ENCODE measurements around the gene EIPR1. TPM values are rescaled to one million over a fixed set of nuclear protein-coding genes. Genes with fewer than 3 reads are reported as not detected.
A peak's percentile ranks its signal among the peaks of the same experiment; 100 is the strongest.

EIPR1 gene
- 42.1 and 46.7 TPM in 2 replicates for total RNA-seq (2014; rRNA removed; shearing (Covaris generic))

DNA sequence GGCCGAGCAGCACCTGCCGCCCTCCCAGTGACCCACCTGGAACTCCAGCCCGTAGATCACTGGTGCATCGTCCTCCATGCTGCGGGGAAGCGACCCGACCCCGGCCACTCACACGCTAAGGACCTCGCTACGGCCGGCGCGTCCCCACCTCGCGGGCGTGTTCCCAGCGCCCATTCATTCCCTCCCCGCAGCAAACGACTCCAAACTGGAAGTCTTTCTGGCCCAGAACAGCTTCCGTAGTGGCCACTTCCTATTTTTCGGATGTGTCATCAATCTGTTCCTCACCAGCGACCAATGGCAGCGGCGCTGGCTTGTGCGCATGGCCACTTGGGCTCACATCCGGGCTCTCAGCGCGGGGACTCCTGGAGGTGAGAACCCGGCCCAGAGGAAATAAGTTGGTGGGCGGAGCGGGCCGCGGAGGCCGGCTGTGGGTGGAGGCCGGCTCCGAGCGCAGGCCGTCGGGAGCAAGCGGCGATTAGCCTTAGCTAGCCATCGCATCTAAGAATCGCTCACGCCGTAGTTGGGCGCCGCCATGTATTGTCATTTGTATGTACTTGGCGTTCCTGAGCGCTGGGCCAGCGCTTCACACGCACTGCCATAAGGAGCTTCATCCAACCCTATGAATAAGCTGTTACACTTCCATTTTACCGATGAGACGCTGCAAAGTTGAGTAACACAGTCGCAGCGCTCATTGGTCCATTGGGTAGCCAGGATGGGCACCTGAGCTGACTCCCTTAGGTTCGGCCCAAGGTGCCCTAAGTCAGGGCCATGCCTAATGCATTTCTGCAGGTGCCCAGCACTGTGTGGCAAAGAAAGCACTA is at the start of gene EIPR1:
Gene EIPR1, minus strand, starts transcription at position 207 of the 821 bp plus-strand sequence. Its CDS starts 129 bp downstream, at position 78.
- DNase-seq (ENCODE audit: low read depth), result peak; percentile 99

DNA sequence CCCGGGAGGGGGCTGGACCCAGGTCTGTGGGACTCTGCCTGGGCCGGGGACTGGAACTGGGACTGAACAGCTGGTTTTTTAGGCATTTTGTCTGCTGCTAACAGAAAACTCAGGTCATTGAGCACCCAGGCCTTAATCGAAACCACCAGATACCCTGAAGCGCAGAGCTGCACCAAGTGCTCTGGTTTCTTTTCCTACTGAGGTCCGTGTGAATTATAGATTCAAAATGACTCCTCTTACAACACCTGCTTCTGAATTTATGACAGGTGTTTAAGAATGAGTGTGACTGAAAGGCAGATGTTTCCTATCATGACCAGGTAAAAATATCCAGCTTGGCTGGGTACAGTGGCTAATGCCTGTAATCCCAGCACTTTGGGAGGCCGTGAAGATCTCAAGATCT is 49.7 kb upstream of the EIPR1 start:
- no peak for DNase-seq (ENCODE audit: low read depth)

DNA sequence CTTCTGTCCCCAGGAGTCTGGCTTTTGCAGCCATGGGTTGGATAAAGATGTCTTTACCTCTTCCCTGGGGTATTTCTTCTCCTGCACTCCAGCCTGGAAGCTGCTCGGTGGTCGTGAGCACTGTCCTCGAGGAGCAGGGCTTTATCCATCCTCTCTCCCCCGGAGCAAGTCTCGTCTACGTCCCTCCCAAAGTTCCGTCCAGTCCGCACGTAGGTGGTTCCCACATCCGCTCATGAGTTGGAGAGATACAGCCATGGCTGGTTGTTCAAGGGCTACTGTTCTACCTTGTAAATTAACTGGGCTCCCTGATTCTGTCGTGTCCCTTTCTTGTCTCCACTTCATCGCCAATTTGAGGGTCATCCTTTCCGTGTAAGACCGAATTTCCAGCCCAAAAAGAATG is 49.0 kb upstream of the EIPR1 start:
- DNase-seq (ENCODE audit: low read depth), result no peak

DNA sequence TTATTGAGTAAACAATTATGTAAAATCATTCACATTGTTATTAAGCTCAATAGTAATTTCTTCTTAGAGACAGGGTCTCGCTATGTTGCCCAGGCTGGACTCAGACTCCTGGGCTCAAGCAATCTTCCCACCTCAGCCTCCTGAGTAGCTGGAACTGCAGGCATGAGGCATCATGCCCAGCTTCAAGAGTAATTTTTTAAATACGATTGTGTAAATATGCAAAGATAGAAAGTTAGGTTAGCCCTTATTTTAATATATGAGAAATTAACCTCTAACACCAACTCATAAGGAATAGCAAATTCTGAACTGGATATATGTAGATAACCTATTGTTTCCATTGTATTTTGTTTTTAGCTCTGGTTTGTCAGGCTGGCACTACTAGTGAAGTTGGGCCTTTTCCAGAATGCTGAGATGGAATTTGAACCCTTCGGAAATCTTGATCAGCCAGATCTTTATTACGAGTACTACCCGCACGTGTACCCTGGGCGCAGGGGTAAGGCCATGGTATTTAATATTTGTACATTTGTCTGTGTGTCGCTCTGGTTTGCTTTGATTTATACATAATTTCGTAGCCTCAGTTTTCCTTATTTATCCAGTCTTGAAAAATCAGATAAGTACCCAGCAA is 46.7 kb upstream of the EIPR1 start:
- DNase-seq (ENCODE audit: low read depth), result no peak

DNA sequence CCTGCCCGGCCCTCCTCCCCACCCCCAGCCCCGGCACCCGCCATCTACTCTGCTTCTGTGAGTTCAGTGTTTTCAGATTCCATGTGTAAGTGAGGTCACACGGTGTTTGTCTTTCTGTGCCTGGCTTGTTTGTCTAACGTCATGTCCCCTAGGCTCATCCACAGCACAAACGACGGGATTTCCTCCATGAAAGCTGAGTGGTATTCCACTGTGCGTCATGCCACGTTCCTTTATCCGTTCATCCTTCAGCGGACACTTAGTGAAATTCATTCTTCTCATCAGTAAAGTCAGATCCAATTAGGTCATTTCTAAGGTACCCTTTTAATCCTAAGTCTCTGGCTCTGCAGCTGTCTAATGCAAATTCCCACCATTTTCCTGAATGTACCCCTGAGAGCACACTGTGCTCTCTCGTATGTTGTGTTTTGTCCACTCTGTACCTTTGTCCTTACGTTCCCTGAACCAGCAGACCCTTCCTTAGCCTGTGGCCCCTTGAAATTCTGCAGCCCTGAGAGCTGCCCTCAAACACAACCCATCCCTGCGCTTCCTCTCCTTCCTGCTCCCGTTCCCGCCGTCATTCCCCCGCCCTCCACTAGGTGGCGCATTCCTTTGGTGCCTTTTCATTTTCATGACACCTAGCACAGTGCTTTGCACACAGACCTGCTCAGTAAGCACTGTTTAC is 46.0 kb upstream of the EIPR1 start:
- peak; percentile 47 for DNase-seq (ENCODE audit: low read depth)

DNA sequence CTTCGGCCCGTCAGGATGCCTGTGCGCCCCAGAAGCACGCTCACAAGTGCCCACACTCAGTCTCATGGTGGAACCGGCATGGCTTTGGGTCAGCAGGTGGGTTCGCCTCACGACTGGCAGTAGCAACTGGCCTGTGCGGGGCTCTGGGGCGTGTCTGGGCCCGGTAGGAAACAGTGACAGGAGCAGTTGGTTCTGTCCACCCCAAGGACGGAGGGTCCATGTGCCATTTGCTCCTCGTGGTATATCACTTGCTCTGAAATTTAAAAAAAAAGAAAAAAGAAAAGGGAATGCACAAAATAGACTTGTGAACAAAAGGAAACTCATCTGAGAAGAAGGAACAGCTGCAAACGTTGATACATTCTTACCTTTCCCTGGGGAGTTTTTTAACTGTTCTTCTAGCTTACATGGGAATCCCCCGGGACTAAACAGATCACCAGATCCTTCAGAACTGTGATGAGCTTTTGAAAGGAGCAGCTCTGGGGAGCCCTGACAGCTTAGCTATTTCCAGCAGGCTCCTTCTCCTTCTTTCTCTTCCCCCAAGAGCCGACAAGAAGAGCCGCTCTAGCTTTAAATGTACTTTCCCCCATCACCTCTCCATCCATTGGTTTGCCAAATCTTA is 44.7 kb upstream of the EIPR1 start:
- no peak for DNase-seq (ENCODE audit: low read depth)

DNA sequence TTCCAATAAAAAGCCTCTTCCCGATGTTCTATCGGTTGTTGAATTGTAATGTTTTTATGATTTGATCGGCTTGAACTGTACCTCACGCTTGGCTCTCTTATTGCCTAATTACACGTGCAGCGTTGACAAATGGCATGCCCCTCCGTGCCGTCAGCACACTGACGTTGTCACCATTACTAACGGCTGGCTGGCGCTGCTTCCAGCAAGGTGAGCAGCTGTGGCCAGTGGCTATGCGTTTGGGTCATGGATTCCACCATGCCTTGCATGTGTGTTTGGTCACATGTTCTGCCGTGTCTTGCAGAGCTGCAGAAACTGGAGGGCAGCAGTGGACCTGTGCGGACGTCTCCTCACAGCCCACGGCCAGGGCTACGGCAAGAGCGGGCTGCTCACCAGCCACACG is 44.0 kb upstream of the EIPR1 start:
- DNase-seq (ENCODE audit: low read depth), result no peak

DNA sequence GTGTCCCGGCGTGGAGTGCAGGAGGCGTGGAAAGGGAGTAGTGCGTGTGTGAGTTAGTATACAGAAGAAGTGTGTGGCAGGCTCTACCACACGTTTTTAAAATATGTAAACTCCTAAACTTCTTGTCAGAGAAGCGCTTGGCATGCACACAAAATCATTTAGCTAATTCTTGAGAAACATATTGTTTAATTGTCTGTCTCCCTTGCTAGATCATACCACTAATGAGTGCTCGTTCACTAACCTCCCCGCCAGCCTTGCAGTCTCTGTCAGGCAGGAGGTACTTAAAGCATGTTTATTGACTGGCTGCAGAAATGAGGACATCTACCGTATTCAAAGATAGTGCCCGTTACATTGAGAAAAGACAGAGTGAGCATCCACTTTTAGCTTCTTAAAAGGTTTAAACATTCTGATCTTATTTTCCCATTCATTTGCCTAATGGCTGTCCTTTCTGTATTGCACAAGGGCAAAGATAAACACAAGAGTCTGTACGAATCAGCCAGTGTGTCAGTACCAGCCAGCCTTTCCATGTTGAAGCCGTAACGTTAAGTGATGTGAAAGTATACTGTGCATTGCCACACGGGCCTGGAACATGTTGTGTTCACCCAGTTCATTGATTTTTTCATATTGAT is 43.3 kb upstream of the EIPR1 start:
- no peak for DNase-seq (ENCODE audit: low read depth)

DNA sequence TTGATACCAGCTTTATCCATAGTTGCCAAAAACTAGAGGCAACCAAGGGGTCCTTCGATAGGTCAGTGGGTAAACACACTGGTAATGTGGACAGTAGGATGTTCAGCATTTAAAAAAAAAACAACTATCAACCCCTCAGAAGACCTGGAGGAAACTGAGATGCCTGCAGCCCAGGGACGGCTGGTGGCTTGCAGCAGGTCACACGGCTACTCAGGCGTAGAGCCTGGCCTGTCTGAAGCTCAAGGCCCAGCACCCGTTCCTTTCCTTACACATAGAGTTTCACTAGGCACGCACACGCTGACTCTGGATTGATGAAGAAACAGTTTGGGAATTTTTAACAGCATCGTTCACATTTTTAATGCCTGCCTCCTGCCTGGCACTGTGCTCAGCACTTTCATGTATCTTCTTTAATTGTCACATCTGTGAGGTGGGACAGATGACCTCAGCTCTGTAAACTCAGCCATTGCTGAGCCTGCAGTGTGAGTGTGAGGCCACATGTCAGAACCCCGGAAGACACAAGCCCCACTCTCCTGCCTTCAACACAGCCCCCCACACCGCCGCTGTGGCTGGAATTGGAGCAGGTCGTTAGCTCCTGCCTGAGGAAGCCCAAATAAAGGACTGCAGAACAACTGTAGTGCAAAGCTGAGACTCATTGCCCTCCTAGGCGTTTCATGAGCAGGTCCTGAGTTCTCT is 42.6 kb upstream of the EIPR1 start:
- DNase-seq (ENCODE audit: low read depth), result no peak

DNA sequence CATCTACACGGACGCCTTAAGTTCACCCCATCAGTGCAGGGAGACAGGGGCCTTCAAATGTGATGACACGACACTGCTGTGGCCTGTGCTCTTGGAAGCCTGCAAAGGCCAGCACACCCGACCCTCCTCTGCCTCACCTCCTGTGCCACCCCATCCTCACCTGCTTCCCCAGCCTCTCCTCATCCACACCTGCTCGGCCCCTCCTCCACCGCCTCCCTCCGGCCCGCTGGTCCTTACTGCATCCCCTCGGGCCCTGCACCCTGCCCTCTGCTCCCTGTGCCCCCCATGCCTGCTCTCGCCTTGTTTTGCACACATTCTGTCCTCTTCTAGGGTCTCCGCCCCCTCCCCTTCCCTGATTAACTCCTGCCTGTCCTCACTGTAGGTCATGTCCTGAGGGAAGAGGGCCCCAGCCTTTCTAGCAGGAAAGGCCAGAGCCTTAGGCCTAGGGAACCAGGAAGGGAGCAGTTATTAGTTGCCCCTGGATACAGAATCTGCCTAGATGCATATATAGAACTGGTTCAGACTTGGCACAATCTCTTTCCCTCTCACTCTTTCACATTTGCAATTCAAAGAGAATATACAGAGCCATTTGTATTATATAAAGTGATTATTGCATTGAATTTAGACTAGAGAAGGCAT is 41.3 kb upstream of the EIPR1 start:
- DNase-seq (ENCODE audit: low read depth), result no peak

DNA sequence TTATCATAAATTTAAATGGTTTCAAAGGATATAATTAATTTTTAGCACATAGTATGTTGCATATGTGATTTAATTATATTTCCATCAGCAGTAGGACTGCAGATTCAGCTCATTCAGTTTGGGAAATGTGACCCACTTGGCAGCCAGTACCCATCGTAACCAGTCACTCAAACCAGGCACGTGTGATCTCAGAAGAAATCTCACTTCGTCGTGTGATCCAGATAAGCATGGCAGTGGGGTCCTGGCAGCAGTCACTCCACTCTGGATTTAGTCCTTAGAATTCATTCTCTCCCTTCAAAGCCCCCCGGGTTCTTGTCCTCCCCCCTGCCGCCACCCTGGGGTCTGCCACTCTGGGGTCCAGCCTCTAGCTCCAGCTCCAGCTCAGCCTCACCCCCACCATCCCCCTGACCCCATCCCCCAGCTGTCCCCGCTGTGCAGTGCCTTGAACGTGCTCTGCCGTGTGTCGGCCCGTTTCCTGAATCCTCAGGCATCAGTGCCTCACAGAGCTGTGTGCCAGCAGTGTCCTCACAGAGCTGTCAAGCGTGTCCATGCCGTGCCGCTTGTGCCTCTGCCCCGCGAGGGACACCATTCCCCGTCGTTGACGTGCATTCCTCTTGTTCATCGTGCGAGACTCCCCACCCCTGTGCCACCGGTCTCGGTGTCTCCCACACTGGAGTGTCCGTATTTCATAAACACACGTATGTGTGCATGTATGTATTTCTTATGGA is 36.7 kb upstream of the EIPR1 start:
- no peak for DNase-seq (ENCODE audit: low read depth)

DNA sequence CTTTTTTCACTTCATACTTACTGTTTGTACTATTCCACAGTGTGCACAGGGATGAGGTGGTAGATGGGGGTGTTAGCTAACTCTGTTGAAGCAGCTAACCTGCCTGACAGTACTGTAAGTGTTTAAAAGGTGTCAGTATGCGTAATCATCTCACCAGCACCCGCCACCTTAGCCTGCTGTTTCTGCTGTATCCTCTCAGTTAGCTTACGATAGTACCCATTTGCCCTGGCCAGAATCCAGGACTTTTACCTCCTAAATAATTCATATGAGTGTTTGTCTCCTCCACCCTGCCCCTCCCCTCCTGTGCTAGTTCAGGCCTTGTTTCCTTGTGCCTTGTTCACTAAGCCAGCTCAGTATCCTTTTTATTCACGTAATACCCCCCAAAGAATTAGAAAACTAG is 36.1 kb upstream of the EIPR1 start:
- DNase-seq (ENCODE audit: low read depth), result no peak

DNA sequence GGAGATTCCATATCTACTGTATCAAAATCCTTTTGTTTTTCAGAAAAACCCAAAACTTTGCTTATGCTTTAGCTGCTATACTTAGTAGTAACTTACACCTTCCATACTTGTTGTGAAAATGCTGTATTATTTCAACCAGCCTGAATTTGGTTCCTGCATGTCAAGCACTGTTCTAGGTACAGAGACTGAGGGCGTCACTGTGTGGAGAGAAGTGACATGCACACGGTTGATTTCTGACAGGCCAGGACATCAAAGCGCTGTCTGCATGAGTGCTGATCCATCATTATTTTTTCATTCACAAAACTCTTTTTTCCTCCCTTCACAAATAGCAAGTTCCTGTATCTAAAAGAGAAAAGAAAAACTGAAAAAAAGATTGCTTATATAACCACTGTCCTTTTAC is 33.5 kb upstream of the EIPR1 start:
- DNase-seq (ENCODE audit: low read depth), result no peak

DNA sequence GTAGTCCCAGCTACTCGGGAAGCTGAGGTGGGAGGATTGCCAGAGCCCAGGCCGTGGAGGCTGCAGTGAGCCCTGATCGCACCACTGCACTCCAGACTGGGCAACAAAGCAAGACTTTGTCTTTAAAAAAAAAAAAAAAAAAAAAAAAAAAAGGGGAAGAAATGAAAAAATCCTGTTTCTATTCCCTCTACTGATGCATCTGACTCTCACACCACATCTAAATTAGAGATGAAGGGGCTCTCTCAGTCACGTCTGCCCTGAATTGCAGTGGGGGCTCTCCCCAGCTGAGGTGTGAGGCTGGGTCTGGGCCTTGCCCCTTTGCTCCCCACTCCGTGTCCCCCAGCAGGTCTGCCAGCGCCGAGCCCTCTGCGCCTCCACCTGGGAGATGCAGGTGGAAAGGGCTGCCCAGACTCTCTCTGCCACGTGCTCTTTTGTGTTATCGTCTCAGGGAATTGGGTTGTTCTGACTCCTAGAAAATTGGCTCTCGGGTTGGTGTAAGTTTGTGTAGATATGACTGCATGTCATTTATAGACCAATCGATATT is 32.1 kb upstream of the EIPR1 start:
- DNase-seq (ENCODE audit: low read depth), result no peak

DNA sequence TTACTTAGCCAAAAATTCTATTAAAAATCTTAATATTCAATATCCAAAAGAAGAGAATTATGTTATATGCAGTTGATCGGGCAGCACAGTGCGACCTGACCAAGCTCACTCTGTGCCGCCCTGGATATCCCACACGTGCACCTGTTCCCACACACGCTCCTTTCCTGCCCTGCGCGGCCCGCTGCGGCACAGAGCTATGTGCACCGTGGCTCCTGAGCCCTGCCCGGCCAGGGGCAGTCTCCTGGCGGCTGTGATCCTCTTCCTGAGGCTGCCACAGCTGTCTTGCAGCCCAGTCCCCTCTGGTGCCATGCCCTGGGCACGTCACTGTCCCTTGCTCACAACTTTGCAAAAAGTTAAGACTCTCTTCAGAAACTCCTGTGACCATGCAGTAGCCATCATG is 31.2 kb upstream of the EIPR1 start:
- no peak for DNase-seq (ENCODE audit: low read depth)

DNA sequence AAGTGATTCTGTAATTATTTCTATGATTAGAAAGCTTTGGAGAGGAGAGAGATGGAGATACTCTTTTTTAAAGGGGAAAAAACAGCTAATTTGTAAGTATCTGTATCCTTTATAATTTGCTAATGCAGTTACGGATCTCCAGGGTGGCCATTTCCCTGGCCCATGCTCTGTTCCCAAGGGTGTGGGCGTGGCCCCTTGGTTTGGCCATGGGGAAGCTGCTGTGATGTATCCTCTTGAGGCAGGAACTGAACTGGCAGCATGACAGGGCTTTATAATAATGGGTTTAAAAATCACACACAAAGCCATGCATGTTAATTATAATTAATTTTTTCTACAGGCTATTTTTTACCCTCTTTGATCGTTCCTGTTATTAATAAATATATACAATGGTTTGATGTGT is 28.9 kb upstream of the EIPR1 start:
- no peak for DNase-seq (ENCODE audit: low read depth)

DNA sequence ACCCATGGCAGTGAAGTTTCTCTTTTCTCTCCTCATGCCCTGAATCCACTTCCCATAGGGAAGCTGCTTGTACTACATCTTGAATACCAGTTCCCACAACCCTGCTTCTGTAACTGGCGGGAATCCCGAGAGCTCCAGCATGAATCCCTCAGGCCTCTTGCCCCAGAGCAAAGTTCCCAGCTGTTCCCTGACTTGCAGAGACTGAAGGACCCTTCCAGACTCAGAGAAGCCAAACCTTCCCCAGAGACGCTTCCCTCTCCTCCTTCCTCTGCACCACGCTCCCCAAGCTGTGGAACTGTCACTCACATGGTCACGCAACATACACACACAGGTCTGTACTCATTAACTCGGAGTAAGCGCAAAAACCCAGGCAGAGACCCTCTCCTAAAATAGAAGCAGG is 28.3 kb upstream of the EIPR1 start:
- no peak for DNase-seq (ENCODE audit: low read depth)

DNA sequence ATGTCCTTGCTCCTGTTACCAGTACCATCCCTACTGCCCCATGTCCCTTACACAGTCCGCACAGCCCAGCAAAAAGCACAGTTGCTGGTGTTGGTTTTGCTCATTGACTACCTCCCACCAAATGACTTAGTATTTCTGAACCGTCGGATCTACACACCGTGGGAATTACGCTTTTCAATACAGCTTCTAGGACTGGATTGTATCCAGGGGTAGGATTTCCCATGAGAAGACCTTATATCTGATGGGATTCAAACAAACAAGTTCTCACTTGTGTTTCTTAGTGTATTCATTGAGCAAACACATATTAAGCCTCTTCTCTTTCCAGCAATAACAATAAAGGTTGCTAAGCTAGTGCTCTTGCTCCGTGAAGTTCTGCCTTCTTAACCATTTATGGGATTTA is 27.7 kb upstream of the EIPR1 start:
- no peak for DNase-seq (ENCODE audit: low read depth)

DNA sequence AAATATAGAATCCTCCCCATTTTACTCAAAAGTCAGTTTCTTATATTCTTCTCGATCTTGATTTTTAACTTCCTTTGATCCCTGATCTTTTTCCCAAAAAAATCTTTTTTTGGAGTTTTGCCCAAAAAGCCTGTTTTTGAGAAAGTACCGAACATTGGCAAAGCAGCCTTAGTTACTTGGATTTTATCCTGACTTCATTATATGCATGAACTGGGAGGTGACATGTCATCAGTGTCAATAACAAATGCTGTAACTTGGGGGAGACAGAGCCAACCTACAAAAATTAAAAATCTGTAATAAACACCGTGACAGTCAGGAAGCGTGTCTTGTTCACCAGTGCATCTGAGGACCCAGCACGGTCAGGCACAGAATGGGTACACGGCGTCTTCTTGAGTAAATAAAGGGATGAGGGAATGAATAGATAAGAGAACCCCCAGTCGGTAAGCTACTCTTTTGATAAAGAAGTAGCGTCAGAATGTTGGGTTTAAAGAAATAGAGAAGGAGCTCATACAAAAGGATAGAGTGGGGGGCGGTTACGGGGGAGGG is 26.8 kb upstream of the EIPR1 start:
- no peak for DNase-seq (ENCODE audit: low read depth)

All from RPMI7951 (cell line).